Measurements from ENCODE around the gene GSG1L. TPM values are rescaled to one million over a fixed set of nuclear protein-coding genes. Genes with fewer than 3 reads are reported as not detected.
"Not testable (repeated sequence)": the region's sequence is repeated elsewhere in the genome, so short reads cannot be mapped to it uniquely, and the experiment has no call there.

Gene GSG1L
- total RNA-seq, 1 donor from 2014 or later, result 2.0 TPM

DNA sequence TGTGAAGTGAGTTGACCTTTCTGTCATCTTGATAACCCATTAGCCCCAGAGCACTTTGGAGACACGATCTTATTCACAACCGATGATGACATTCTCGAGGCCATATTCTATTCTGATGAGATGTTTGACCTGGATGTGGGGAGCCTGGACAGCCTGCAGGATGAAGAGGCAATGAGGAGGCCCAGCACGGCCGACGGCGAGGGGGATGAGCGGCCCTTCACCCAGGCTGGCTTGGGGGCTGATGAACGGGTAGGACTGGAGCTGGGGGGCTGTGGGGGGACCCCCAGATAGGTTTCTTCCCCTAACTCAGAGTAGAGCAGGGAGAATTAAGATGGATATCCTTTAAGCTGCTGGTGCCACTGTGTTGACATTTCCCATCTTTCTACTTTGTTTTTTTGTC lies 311.8 kb downstream of the GSG1L start:
- no peak for DNase-seq

DNA sequence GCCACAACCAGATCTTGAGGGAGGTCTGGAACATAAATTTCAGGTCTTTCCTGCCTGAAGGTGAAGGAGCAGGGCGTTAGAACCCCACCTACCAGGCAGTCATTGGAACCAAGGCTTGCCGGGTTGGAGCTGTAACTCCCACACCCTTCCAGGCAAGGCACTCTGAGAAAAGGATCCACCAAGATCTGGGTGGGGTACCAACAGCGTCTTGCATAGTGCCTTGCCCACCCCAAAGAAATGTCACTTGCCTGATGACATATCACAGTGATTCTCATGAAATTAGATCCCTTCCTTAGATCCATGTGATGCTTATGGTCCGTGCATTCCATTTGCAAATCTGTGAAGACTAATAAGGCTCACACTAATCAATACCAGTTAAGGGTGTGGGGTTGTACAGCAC lies 312.3 kb downstream of the GSG1L start:
- no peak for DNase-seq

- no peak for DNase-seq
These were observed 313.6 kb downstream of the GSG1L start for GRCh38 chr16:27749946-27750345.

- DNase-seq, result no peak
These were observed 314.0 kb downstream of the GSG1L start for GRCh38 chr16:27749547-27749875.

DNA sequence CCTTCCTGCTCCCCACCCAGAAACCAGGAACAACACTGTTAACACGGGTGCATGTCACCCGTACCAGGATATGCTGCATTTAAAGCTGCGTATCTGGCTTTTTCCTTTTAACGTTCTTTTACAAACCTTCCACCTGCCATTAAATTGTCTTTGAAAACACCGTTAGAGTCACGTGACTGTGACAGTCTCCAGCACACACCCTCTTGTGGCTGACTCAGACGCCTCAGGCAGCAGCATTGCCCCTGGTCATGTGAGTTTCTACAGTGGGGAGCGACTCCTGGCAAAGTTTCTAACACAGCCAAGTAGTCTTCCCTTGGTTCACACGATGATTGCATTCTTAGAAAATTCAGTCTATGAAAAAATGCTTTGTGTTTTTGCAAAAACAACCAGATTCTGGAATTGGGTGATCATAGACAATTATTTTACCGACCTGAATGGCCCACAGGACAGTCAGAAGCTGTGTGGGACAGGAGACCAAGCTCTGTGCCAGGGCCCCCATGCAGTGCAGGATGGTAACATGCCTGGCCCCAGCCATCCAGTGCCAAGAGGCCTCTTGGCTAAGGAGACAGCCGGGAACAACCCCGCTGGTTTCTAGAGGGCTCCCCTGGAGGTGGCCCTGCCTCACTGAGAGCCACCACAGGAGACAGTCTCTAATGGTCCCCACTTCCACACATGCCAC lies 314.5 kb downstream of the GSG1L start:
- no peak for DNase-seq

GRCh38 chr16:27747946-27748345 lies 315.6 kb downstream of the GSG1L start:
- DNase-seq, result no peak

DNA sequence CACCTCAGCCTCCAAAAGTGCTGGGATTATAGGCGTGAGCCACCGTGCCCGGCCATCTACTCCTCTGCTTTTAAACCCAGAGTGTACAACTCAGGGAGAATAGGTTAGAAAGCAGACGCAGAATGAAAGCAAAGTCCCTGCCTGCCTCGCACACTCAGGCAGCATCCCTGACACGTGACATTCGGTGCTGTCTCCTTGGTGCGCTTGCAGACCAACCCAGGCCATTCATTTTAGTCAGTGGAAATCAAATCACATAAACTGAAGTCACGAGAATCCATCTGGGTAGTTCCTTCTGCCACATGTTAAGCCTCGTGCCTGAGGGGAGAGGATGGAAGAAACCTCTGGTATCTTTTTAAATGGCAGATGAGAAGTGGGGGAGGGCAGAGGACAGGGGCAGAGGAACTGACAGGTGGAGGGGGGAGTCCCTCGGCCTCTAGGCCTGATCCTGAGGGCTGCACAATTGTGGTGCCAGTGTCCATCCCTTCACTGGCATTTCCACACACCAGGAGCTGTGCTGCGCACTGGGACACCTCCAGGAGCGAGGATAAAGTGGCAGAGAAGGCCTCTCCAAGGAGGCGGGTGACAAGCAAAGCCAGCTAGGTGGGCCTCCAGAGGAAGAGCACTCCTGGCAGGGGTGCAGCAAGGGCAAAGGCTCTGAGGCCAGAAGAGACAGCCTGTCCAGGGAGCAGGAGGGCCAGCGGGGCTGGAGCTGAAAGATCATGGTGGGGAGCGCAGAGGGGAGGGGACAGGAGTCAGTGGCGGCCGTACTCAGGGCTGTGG lies 317.2 kb downstream of the GSG1L start:
- no peak for DNase-seq

GRCh38 chr16:27745348-27745747 lies 318.2 kb downstream of the GSG1L start:
- no peak for DNase-seq

DNA sequence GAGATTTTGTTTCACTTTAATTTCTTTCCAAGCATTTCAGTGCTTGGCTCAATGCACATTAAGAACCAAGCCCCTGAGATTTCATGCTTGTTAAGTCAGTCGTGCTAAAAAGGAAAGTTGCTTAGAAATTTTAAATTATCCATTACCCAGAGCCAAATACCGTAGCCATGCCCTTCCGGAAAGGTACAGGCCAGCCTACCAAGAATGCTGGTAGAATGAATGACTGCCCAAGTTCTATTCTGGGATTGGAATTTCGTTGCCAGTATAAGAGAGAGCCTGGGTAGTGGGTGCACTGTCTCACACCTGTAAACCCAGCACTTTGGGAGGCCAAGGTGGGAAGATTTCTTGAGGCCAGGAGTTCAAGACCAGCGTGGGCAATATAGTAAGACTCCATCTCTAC lies 319.6 kb downstream of the GSG1L start:
- DNase-seq, result no peak

DNA sequence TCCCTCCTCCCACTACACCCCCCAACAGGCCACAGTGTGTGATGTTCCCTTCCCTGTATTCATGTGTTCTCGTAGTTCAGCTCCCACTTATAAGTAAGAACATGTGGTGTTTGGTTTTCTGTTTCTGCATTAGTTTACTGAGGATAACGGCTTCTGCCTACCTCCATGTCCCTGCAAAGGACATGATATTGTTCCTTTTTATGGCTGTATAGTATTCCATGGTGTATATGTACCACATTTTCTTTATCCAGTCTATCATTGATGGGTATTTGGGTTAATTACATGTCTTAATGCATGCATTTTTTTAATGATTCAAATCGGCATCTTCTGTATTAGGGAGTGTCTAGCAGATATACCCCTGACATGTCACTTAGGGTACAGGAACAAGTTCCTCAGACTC lies 320.5 kb downstream of the GSG1L start:
- DNase-seq, result not testable (repeated sequence)

DNA sequence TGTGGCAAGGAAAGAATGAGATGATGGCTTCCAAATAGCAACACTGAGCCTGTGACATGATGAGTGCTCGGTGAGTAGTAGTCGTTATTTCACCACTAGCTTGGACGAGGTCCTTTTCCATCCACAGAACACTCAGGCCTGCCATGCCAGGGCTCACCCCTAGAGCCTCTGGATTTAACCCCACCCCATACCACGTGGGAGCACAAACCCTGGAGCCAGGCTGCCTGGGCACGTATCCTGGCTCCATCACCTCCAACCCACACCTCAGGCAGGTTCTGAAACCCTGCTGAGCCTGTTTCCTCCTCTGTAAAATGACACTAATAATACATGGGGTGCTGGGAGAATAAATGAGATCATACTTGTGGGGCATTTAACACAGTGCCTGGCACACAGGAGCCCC lies 321.2 kb downstream of the GSG1L start:
- DNase-seq, result no peak

DNA sequence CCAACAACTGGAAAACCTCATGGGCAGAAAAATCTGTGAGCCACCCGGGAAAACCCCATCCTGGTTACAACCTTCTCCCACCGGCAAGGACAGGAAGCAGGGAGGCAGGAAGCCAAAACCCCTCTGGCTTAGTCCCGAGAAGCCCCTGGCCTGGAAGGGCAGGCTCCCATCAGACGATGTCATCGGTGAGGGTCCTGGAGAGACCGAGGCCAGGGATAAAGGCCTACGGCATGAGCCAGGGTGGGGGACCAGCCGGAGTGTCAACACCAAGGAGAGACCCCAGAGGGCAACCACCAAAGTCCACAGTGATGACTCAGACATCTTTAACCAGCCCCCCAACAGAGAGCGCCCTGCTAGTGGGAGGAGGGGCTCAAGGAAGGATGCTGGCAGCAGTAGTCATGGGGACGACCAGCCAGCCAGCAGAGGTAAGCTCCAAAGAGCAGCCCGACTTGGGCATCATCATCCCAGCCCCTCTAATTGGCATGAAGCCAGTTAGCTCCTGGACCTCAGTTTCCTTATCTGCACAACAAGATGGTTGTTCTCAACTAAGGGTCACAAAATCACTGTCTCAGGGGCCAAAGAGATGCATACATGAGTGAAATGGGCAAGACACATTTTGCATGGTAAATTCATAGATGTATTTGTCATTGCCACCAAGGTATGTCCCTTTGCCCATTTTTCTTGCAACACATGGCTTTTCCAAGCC lies 322.9 kb downstream of the GSG1L start:
- no peak for DNase-seq

- DNase-seq, result no peak
These were observed 323.7 kb downstream of the GSG1L start for GRCh38 chr16:27739606-27740357.

GRCh38 chr16:27738596-27738995 lies 324.9 kb downstream of the GSG1L start:
- no peak for DNase-seq

Small RNA genes lying within 50 kb of the gene (small RNA-seq; reads per million reads assigned to genes)
- gene RNU6-1241P (not detected), gene RNU6-159P (not detected)

Other genes with a start within 250 kb of the GSG1L start
- 66.4 TPM for gene XPO6, start 148.3 kb upstream of the GSG1L start, total RNA-seq
- gene SBK1, start 228.8 kb upstream of the GSG1L start, total RNA-seq, result 19.5 TPM

Data from occipital lobe (tissue), 3 donors.